DND-41 (cell line): ENCODE measurements around the gene TTPAL.

Experiments used
- ATAC-seq: fragments of 200-7000 bp; cut with Tn5 transposase; 3 replicates; pipeline ENCODE4 v1.9.1; 2021; ENCODE audit warnings: low read depth; ENCODE audit not compliant: insufficient read depth
- DNase-seq: peaks from one replicate; pipeline ENCODE4 v3.0.0-alpha.2; 2020
- H2AFZ ChIP-seq: 2 replicates; pipeline ENCODE4 v1.6.0; 2012; ENCODE audit warnings: low read depth, low read length
- H3K27ac ChIP-seq: 2 replicates; pipeline ENCODE4 v1.5.1; 2012; ENCODE audit warnings: low read length, inconsistent platforms
- H3K27me3 ChIP-seq: fragments of 200-600 bp; sonication (generic); 2 replicates; pipeline ENCODE4 v1.6.0; 2012; ENCODE audit warnings: low read length, mild to moderate bottlenecking, inconsistent platforms; ENCODE audit not compliant: insufficient read depth, poor library complexity
- H3K36me3 ChIP-seq: 2 replicates; pipeline ENCODE4 v1.5.1; 2012; ENCODE audit warnings: low read length, inconsistent platforms; ENCODE audit not compliant: insufficient read depth
- H3K4me1 ChIP-seq: 2 replicates; pipeline ENCODE4 v1.5.1; 2012; ENCODE audit warnings: mild to moderate bottlenecking, low read length; ENCODE audit not compliant: insufficient read depth
- H3K4me2 ChIP-seq: 2 replicates; pipeline ENCODE4 v1.6.0; 2012; ENCODE audit warnings: mild to moderate bottlenecking, moderate library complexity, low read length, inconsistent platforms; ENCODE audit not compliant: insufficient read depth
- H3K4me3 ChIP-seq, 2 experiments: fragments of 200-600 bp in 1 of 2; shearing (Covaris generic) in 1 of 2; 2 replicates each; pipeline ENCODE4 v1.5.1; 2012 to 2016; ENCODE audit warnings: inconsistent platforms in 2 of 2, low read length in 2 of 2, mild to moderate bottlenecking in 2 of 2, low read depth in 1 of 2, moderate library complexity in 1 of 2
- H3K79me2 ChIP-seq: 2 replicates; pipeline ENCODE4 v1.6.0; 2012; ENCODE audit warnings: low read length, inconsistent platforms; ENCODE audit not compliant: insufficient read depth
- H3K9ac ChIP-seq: 2 replicates; pipeline ENCODE4 v1.6.0; 2012; ENCODE audit warnings: low read depth, mild to moderate bottlenecking, inconsistent platforms, low read length, moderate library complexity
- H3K9me3 ChIP-seq: 2 replicates; pipeline ENCODE4 v1.5.1; 2012; ENCODE audit warnings: low read length, moderate library complexity, mild to moderate bottlenecking, inconsistent platforms; ENCODE audit not compliant: insufficient read depth, severe bottlenecking
- H4K20me1 ChIP-seq: 2 replicates; pipeline ENCODE4 v1.6.0; 2012; ENCODE audit warnings: low read length; ENCODE audit not compliant: insufficient read depth
- EZH2 ChIP-seq: IDR thresholded peaks from 3 replicates; pipeline ENCODE4 v1.6.1; 2012; ENCODE audit warnings: borderline replicate concordance, low read depth, mild to moderate bottlenecking, moderate library complexity, low read length, inconsistent platforms; ENCODE audit not compliant: severe bottlenecking
- TF ChIP-seq, protein P1 (sequence below): IDR thresholded peaks from 2 replicates; pipeline ENCODE4 v1.5.1; 2012; ENCODE audit warnings: borderline replicate concordance, low read length, moderate library complexity, mild to moderate bottlenecking; ENCODE audit not compliant: poor library complexity, severe bottlenecking; ENCODE audit errors: extremely low read depth

Gene TTPAL

DNA sequence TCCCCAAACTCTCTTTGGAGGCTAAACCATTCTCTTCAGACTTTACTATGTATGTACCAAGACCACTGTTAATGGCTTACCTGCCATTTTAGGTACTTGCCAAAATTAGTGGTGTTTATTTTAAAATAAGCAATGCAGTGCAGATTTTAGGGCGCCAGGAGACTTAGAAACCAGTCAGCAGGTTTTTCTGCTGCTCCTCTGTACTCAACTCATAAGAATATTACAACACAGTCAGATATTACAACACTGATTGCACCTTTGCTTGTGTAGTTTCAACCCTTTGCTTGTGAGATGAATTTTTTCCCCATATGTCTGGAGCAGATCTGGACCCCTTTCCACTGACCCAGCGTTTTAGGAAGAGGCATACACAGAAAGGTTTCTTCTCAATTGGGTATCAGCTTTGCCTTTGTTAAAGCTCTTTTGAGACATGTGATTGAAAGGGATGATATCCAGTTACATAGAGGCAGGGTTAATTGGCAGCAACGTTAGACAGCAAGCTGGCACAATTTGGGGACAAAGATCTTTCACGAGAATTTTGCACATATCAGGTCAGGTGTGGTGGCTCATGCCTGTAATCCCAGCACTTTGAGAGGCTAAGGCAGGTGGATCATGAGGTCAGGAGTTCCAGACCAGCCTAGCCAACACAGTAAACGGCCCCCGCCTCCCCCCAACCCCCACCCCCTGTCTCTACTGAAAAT, 6.2 kb downstream of the TTPAL start:
- peaks cover 49% of the 10 kb centered on the region for H3K36me3 ChIP-seq
- H3K79me2 ChIP-seq = peaks cover 4% of the 10 kb centered on the region; the same call in 1 of the 2 replicates
- no peak overlapping the region for H2AFZ ChIP-seq
- H3K9ac ChIP-seq = no peak overlapping the region
- no peak for TF ChIP-seq EZH2
- TF ChIP-seq, protein P1, sequence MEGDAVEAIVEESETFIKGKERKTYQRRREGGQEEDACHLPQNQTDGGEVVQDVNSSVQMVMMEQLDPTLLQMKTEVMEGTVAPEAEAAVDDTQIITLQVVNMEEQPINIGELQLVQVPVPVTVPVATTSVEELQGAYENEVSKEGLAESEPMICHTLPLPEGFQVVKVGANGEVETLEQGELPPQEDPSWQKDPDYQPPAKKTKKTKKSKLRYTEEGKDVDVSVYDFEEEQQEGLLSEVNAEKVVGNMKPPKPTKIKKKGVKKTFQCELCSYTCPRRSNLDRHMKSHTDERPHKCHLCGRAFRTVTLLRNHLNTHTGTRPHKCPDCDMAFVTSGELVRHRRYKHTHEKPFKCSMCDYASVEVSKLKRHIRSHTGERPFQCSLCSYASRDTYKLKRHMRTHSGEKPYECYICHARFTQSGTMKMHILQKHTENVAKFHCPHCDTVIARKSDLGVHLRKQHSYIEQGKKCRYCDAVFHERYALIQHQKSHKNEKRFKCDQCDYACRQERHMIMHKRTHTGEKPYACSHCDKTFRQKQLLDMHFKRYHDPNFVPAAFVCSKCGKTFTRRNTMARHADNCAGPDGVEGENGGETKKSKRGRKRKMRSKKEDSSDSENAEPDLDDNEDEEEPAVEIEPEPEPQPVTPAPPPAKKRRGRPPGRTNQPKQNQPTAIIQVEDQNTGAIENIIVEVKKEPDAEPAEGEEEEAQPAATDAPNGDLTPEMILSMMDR = no peak
- peaks cover 4% of the 10 kb centered on the region for H3K4me1 ChIP-seq
- H3K27ac ChIP-seq = no peak overlapping the region
- DNase-seq (no peak), ATAC-seq (no peak)
- no peak overlapping the region for H3K4me3 ChIP-seq
- no peaks in the 10 kb centered on the region for H4K20me1 ChIP-seq
- H3K27me3 ChIP-seq = no peaks in the 10 kb centered on the region
- no peak overlapping the region for H3K4me2 ChIP-seq
- H3K9me3 ChIP-seq = no peaks in the 10 kb centered on the region

DNA sequence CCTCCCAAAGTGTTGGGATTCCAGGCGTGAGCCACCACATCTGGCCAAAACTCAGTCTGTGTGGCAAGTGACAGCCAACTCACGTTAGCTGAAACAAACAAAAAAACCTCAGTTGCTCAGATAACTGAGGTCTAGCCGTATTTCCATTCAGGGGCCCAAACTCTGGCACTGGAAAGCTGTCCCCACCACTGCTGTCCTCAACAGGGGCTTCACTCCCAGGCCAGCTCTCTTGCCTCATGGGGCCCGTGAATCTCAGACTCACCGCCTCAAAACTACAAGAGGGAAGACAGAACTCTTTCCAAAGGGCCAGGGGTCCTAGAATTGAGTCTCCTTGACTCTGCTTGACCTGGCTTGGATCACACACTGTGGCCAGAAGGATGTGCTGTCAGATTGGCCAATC, 7.4 kb downstream of the TTPAL start:
- H3K9me3 ChIP-seq = no peaks in the 10 kb centered on the region
- DNase-seq (no peak), ATAC-seq (no peak)
- TF ChIP-seq EZH2 = no peak
- TF ChIP-seq, protein P1 = no peak
- no peak overlapping the region for H3K9ac ChIP-seq
- no peak overlapping the region for H2AFZ ChIP-seq
- H3K4me2 ChIP-seq = no peak overlapping the region
- H3K4me3 ChIP-seq = no peak overlapping the region
- peaks cover 59% of the 10 kb centered on the region for H3K36me3 ChIP-seq
- no peaks in the 10 kb centered on the region for H3K4me1 ChIP-seq
- no peaks in the 10 kb centered on the region for H3K27me3 ChIP-seq
- H3K27ac ChIP-seq = no peak overlapping the region
- H3K79me2 ChIP-seq = no peaks in the 10 kb centered on the region
- no peaks in the 10 kb centered on the region for H4K20me1 ChIP-seq

DNA sequence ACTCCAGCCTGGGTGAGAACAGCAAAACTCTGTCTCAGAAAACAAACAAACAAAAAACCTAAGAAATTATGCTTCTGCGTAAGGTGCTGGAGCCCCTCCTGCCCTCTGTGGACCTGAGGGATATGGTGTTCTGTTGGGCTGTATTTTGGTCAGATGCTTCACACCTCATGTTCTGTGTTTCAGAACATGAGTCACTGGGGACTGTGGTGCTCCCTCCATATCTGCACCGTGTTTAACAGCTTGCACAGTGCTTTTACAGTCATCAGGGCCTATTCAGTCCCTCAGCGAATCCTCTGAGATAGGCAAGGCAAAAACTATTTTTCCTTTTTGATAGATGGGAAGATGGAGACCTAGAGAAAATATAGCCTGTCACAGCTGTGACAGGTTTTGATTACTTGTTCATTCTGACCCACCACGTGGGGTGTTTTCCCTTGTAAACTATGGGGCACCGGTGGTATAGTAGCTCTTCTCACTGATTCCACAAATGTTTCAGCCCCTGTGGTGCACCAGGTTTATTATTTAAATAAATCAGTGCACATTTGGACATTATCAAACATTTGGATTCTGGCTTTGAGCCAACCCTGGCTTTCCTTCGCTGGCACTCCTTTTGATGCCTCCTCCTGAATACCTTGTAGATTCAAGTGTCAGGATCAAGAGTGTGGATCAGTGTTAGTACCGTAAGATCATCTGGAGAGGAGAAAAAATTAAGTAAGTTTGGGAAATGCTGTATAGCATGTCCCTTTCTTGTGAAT, 9.6 kb downstream of the TTPAL start:
- Histone ChIP-seq H3K36me3 (peaks cover 74% of the 10 kb centered on the region), H3K27me3 (no peaks in the 10 kb centered on the region), H3K4me3 (no peak overlapping the region), H3K79me2 (no peaks in the 10 kb centered on the region), H3K4me1 (no peaks in the 10 kb centered on the region), H3K9ac (no peak overlapping the region), H3K27ac (no peak overlapping the region), H4K20me1 (no peaks in the 10 kb centered on the region), H3K9me3 (no peaks in the 10 kb centered on the region), H2AFZ (no peak overlapping the region), H3K4me2 (no peak overlapping the region)
- TF ChIP-seq, protein P1 = no peak
- no peak for TF ChIP-seq EZH2
- ATAC-seq (no peak), DNase-seq (no peak)
